Ovary (tissue), 9 donors: ENCODE measurements around the gene GRHPR. TPM values are rescaled to one million over a fixed set of nuclear protein-coding genes. Genes with fewer than 3 reads are reported as not detected.

Experiments used
- DNase-seq, 5 donors: peaks; one replicate each; pipeline ENCODE4 v3.0.0-alpha.2; 2019 to 2020
- H3K27ac ChIP-seq, 2 donors: fragments of 200-600 bp; one replicate each; pipeline versions ENCODE4 v1.5.1 to v1.8.0; 2019 to 2022
- H3K27me3 ChIP-seq: fragments of 200-600 bp; one replicate; pipeline ENCODE4 v1.8.0; 2022
- H3K36me3 ChIP-seq: fragments of 200-600 bp; sonication (generic); one replicate; pipeline ENCODE4 v1.5.1; 2019
- H3K4me1 ChIP-seq: one replicate; pipeline ENCODE4 v1.8.1; 2013; ENCODE audit warnings: mild to moderate bottlenecking, moderate library complexity; ENCODE audit not compliant: insufficient read depth
- H3K4me3 ChIP-seq: fragments of 200-600 bp; sonication (generic); one replicate; pipeline ENCODE4 v1.5.1; 2017
- H3K9me3 ChIP-seq, 2 donors: fragments of 200-600 bp in 1 of 2; sonication (generic) in 1 of 2; one replicate each; pipeline versions ENCODE4 v1.5.1 to v1.8.1; 2013 to 2019; ENCODE audit warnings: mild to moderate bottlenecking in 1 of 2, moderate library complexity in 1 of 2
- CTCF ChIP-seq, 3 donors: fragments of 450-650 bp in 2 of 3; fragments of 200-600 bp in 1 of 3; IDR thresholded peaks; one replicate each; pipeline versions ENCODE4 v1.5.1 to v1.8.0; 2016 to 2022; ENCODE audit warnings: antibody characterized with exemption in 3 of 3, mild to moderate bottlenecking in 1 of 3
- EP300 ChIP-seq: sonication (generic); formaldehyde crosslinking; IDR thresholded peaks from one replicate; pipeline ENCODE4 v1.6.1; 2017; ENCODE audit warnings: antibody characterized with exemption
- POLR2A ChIP-seq: fragments of 450-650 bp; IDR thresholded peaks from one replicate; pipeline ENCODE4 v1.6.1; 2017; ENCODE audit warnings: antibody characterized with exemption, mild to moderate bottlenecking, moderate library complexity
- WGBS, 3 donors: extraction: QIAGEN DNeasy Blood & Tissue Kit in 1 of 3; methylation state at CpG; one replicate each; pipeline versions ENCODE4 v1.1.5 to v1.1.7; 2013 to 2017; 5-methylcytosine and 5-hydroxymethylcytosine counted together
- intact Hi-C, 4 donors: fragments of 100-400 bp; cut with DNase I; formaldehyde crosslinking; loops; one replicate each; pipeline versions ENCODE4 v1.11.0 to v1.15.1; 2022 to 2023
- polyA plus RNA-seq, 2 donors: library from polyadenylated mRNA; stranded (reverse); fragments of 200-250 nt in 1 of 2; fragments of 350-450 nt in 1 of 2; fragmentation: Illumina TruSeq in 1 of 2; extraction: RNeasy Lipid Tissue Mini Kit (QIAGEN cat#74804) in 1 of 2; gene quantifications; one replicate each; pipeline ENCODE4 v1.2.3, GENCODE V29; 2013 to 2014
- total RNA-seq, 7 donors: library from RNA; depleted of rRNA in 2 of 7; stranded (reverse); fragments of >200 nt in 2 of 7; fragmentation: NEBNext Ultra II Directional in 3 of 7; extraction: Animal tissue kit (Norgen Biotek cat#: 25700) in 3 of 7; gene quantifications; one replicate each; pipeline versions ENCODE4 v1.1.0 to v1.2.4, GENCODE V29; 2016 to 2023
- donor health status: DM: no; HTN: no; CAD: no; lungs with moderate emphysema.
- donor health status: DM: no; HTN: no; CAD: no.
- donor health status: Bipolar disorder and iron deficiency.
- donor health status: DM: yes; HTN: yes; CAD: no.
- donor health status: DM: no; HTN: no; CAD: no.
- donor health status: DM: yes; HTN: yes; CAD: no.

GRHPR gene
- total and polyA plus RNA-seq, 9 donors: 87.5 to 138 (median 93.2) TPM

DNA sequence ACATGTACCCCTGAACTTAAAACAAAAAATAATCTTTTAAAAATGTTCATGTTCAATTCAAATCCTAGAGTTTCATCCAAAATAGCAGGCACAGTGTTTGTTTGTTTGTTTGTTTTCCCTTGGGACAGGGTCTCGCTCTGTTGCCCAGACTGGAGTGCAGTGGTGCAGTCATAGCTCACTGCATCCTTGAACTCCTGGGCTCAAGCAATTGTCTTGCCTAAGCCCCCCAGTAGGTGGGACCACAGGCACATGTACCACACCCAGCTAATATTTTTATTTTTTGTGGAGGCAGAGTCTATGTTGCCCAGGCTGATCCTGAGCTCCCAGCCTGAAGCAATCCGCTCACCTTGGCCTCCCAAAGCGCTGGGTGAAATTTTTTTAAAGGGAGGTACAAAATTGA is 58.3 kb downstream of the GRHPR start:
- no peaks in the 10 kb centered on the region for H3K36me3 ChIP-seq
- H3K4me3 ChIP-seq: no peak overlapping the region
- H3K27ac ChIP-seq: no peak overlapping the region
- 72 to 78% (median 76%) methylated on average over 3 of the region's 3 CpGs for WGBS, 3 donors
- no peaks in the 10 kb centered on the region for H3K27me3 ChIP-seq
- H3K9me3 ChIP-seq: no peaks in the 10 kb centered on the region
- no peak for DNase-seq
- intact Hi-C loops: loop anchor here in 1 of 4 donors (10.0 kb wide), 1 partner anchor 894 kb away; no protein-coding TSS in a partner anchor
- TF ChIP-seq POLR2A: no peak
- TF ChIP-seq EP300: no peak
- TF ChIP-seq CTCF (IDR thresholded peaks at IDR 0.05): no peak
- peaks cover 4% of the 10 kb centered on the region for H3K4me1 ChIP-seq

GRCh38 chr9:37485389-37486255 is 63.1 kb downstream of the GRHPR start, which contains the start of gene POLR1E:
POLR1E (plus strand) TSS chr9:37485948; CDS start chr9:37486048, 100 bp downstream.
- intact Hi-C loops: loop anchor here in 2 of 4 donors (2.0 to 10.0 kb wide), 3 partner anchors 71 to 889 kb away; no protein-coding TSS in a partner anchor

DNA sequence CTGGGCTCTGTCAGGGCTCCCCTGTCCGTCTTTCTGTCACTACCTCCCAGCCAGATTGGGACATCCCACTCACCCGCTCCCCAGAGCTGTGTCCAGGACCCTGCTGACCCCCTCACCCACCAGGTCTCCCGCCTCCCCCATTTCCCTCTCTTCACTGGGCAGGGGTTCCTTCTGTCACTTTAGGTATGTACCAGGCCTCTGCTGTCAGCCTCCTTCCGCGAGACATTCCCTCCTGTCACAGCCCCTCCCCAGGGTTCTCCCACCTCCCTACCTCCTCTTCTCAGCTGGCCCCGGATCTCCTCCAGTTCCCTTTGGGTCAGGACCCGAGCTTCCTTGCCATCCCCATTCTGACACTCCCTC is 63.7 kb downstream of the GRHPR start:
- no peaks in the 10 kb centered on the region for H3K9me3 ChIP-seq
- H3K4me1 ChIP-seq: peaks cover 9% of the 10 kb centered on the region
- H3K27ac ChIP-seq: peak overlapping the region in 1 of 2 donors; percentile 59
- no peaks in the 10 kb centered on the region for H3K27me3 ChIP-seq
- H3K4me3 ChIP-seq: peak overlapping the region; percentile 84
- H3K36me3 ChIP-seq: no peaks in the 10 kb centered on the region
- 0 to 2% (median 1%) methylated on average over 7 of the region's 7 CpGs for WGBS, 3 donors
- DNase-seq: no peak
- intact Hi-C loops: loop anchor here in 2 of 4 donors (2.0 to 10.0 kb wide), 3 partner anchors 71 to 889 kb away; no protein-coding TSS in a partner anchor
- TF ChIP-seq EP300 (no peak), POLR2A (no peak), CTCF (IDR thresholded peaks at IDR 0.05) (no peak)

More at GRCh38 chr9:37485389-37486255, 63.1 kb downstream of the GRHPR start, which contains the start of gene POLR1E:
- Histone ChIP-seq H3K4me3 (peak within 1 kb of the TSS; percentile 84), H3K27me3 (no peaks in the 10 kb centered on the region), H3K4me1 (peaks cover 9% of the 10 kb centered on the region), H3K36me3 (no peaks in the 10 kb centered on the region), H3K9me3 (no peaks in the 10 kb centered on the region), H3K27ac (peak within 1 kb of the TSS in 1 of 2 donors; percentile 59)
- TF ChIP-seq CTCF (IDR thresholded peaks at IDR 0.05): no peak
- TF ChIP-seq POLR2A: peak; percentile 73
- no peak for TF ChIP-seq EP300
- WGBS, 3 donors: 3 to 8% (median 3%) methylated on average over 38 to 56 of the region's 56 CpGs
- peak; percentile 93 to 96 (median 95) for DNase-seq

Other genes starting within 250 kb of the GRHPR start
- gene ZBTB5, start 42.8 kb downstream of the GRHPR start, total RNA-seq: 10 to 100 TPM; 10.2 to 13.7 (median 11.8) TPM
- gene ZBTB5, start 42.8 kb downstream of the GRHPR start, polyA plus RNA-seq: 10 to 100 TPM in 1 of 2 donors, 1 to 10 TPM in 1; 7.4 to 12.4 TPM
- 10 to 100 TPM; 26.3 to 45.8 (median 38.0) TPM for gene POLR1E, start 63.3 kb downstream of the GRHPR start, total RNA-seq
- gene POLR1E, start 63.3 kb downstream of the GRHPR start, polyA plus RNA-seq: 10 to 100 TPM; 41.8 to 48.9 TPM
- gene FBXO10, start 153.7 kb downstream of the GRHPR start, total RNA-seq: 1 to 10 TPM; 3.0 to 7.2 (median 4.7) TPM
- gene FBXO10, start 153.7 kb downstream of the GRHPR start, polyA plus RNA-seq: 1 to 10 TPM; 3.2 to 6.7 TPM
- 100 to 1,000 TPM in 1 of 7 donors, 10 to 100 TPM in 6; 47.5 to 106 (median 58.2) TPM for gene TOMM5, start 169.9 kb downstream of the GRHPR start, total RNA-seq
- gene TOMM5, start 169.9 kb downstream of the GRHPR start, polyA plus RNA-seq: 10 to 100 TPM; 81.1 to 85.7 TPM
- under 1 TPM in 3 of 7 donors, not detected in 4; 0.17 to 0.46 (median 0.26) TPM for gene FRMPD1, start 228.3 kb downstream of the GRHPR start, total RNA-seq
- under 1 TPM; 0.01 to 0.27 TPM for gene FRMPD1, start 228.3 kb downstream of the GRHPR start, polyA plus RNA-seq